HG03439 (cell line): ENCODE data around the gene ZNRF2.
"Not testable (repeated sequence)": the region's sequence is repeated elsewhere in the genome, so short reads cannot be mapped to it uniquely, and the experiment has no call there.

ENCODE experiments used
- ATAC-seq: cut with Tn5 transposase; IDR thresholded peaks from one replicate; pipeline ENCODE4 v1.9.1; 2021; ENCODE audit warnings: mild to moderate bottlenecking, moderate library complexity; ENCODE audit not compliant: unreplicated experiment

Gene ZNRF2

DNA sequence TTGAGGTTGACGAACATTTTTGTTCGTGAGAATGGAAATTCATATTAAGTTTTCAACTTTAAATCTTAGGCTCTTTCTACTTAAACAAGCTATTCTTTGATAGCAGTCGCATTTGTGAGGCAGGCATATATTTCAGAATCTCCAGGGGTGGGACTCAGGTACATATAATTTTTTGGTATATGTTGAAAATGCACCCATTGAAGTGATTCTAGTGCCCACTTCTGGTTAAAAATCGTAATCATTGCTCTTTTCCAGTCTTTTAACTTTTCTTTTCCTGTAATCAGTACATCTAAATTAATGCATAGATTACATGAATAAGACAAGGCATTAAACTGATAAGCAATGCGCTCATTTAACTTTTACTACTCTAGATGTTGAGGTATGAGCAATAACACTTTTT is 67.8 kb downstream of the ZNRF2 start:
- no peak for ATAC-seq

- ATAC-seq: no peak
These were observed 69.1 kb downstream of the ZNRF2 start for GRCh38 chr7:30353532-30353931.

DNA sequence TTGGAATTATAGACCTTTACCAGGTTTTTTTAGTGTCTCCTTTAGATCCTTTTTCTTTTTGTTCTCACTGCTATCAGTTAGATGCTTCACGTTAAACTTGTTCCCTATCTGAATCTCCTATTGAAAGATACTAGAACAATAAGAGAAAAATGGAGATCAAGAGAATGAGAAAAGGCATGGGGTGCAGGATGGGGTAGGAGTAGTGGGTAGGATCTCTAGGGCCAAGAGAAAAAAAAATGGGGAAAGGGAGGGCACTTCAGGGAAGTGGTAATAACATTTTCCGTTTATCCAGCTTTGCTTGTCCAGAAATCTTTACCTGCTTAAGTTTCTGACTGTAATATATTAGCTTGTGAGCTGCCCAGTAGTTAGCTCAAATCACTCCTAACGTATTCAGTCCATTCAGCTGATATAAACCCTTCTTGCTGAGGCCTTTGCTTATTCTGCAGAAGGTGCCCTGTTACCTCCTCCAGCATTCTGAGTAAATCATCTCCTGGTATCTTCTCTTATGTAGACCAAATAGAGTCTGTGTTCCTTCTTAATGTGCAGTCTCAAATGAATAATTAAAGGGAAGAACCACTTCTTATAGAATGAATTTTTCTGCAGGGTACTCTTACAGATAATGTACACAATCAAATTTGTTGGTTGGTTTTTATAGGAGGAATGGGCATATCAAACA is 69.7 kb downstream of the ZNRF2 start:
- ATAC-seq: no peak

DNA sequence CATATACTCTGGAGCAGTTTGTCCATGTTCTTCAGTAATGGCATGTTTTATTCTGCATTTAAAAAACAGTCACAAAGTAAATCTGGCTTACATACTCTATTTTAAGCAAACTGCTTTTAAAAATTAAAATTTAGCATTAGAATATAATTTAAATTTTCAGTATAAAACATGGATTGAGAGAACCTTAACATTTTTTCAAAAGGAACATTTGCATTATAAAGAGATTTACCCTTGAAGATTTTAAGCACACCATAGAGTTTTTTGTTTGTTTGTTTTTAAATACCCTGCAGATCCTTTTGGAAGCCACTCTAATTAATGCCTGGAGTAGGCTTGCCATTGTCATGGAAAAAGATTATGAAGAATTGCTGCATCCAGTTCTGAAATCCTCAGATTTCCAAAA is 70.4 kb downstream of the ZNRF2 start:
- no peak for ATAC-seq

DNA sequence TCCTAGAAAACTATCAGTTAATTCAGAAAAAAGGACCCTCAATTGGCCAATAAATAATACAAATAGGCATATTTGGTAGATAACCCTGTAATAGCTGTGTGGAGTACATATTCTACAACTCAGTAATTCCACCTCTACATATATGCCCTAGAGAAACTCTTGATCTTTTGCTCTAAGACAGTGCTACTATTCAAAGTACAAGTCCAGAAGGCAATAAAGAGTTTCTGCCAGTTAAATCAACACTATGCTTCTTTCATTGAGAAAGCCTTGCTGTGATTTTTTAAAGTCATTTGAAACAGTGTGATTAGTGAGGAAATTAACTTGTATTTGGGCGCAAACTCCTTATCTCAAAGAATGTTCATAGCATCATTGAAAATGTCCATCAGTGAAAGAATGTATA is 75.6 kb downstream of the ZNRF2 start:
- ATAC-seq: no peak

DNA sequence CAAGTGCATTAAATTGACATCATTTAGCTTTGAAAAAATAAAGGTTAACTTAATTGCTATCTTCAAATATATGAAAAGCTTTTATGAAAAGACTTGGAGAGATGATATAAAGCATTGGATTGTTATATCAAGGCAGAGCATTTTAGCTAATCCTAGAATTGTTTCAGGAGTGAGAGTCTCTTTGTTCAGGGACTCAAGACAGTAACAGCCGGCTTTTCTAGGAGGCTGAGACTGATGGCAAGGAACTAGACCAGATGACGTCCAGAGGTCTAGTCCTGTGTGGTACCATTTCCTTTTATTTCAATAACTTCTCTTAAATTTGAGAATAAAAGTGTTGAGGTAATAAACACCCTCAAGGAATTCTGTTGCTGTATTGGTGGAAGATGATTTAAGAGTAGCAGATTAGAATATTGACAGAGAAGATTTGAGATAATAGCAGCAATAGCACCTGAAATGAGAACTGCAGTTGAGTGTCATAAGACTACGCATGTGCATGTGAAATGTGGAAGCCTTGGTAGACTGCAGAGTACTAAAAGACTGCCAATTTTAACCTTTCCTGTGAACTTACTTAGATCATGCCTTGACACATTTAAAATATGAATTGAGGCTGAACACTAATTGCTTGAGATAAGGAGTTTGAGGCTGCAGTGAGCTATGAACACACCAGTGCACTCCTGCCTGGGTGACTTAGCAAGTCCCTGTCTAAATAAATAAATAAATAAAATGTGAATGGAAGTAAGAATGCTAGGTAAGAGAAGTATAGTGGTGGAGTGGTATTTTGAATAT is 79.6 kb downstream of the ZNRF2 start:
- no peak for ATAC-seq

DNA sequence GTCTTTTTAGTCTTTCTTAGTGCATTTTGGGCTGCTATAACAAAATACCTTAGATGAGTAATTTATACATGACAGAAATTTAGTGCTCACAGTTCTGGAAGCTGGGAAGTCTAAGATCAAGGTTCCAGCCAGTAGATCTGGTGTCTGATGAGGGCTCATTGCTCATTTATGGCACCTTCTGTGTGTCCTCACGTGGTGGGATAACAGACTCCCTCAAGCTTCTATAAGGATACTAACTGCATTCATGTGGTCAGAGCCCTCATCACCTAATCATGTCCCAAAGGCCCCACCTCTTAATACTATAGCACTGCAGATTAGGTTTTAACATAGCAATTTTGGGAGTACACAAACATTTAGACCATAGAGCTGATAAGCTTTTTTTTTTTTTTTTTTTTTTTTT is 80.4 kb downstream of the ZNRF2 start:
- ATAC-seq: no peak

DNA sequence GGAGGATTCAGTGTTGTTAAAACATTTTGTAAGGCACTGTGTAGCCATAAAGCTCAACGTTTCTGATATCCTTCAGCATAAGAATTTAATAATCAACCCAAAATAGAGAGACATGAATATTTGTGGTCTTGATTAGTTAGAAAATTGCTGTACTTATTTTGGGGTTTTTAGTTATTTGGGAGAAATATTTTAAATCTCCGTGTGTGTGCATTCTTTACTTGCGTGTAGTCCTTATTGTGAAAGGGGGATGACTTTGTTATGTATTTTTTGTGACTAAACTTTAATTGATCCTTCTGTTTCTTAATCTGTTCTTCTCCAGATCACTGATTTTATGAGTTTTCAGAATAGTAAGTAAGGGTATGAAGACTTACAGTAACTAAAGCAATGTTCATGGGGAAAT is 81.2 kb downstream of the ZNRF2 start:
- ATAC-seq: no peak

DNA sequence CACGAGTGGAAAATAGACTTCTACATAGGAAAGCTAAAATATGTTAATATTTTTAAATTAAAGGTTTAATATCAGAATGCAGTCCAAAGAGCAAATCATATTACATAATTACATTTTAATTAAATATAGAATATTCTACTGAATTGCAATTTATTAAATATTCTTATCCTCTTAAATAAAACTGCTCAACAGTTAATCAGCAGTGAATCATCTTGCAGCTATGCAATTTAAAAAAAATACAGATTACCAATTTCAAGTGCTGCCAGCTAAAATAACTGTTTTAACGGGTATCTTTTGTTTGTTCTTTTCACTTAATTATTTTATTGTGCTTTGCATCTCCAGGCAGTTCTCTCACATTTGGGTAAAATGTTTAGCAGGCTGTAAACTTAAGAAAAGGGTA is 82.2 kb downstream of the ZNRF2 start:
- ATAC-seq: no peak

DNA sequence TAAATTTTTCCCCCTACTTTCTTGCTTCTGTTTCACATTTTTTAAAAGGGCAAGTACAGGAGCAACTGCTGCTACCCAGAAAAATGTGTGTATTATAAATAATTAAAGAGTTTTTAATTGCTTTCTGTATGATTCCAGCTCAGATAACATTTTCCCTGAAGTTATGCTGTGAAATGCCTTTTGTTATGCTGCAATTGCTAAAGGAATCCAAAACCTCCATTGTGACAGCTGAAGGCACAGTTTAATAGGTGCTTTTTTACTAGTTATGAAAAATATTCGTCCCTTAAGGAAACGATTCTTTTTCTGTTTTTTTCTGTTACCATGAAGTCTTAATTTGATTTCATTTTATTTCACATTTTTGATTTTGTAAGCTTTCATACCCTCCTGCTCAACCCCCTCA is 83.2 kb downstream of the ZNRF2 start:
- no peak for ATAC-seq

- no peak for ATAC-seq
These were observed 85.5 kb downstream of the ZNRF2 start for GRCh38 chr7:30369879-30370278.

DNA sequence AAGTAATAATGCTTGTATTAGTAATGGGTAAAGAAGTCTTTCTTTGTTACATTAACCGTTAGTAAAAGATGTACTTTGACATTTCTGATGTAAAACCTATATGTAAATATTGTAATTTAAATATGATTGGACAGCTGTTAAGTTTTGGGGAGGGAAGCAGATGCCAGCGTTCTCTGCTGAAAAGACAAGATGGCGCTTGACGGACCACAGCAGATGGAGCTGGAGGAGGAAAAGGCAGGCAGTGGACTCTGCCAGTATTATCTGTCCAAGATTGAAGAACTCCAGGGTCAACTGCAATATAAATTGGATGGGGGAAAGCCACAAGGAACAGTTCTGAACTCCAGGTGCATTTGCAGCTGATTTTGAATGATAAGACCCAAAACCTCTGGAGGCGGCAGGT is 86.9 kb downstream of the ZNRF2 start:
- ATAC-seq: no peak

GRCh38 chr7:30378275-30378674 is 93.9 kb downstream of the ZNRF2 start:
- no peak for ATAC-seq

DNA sequence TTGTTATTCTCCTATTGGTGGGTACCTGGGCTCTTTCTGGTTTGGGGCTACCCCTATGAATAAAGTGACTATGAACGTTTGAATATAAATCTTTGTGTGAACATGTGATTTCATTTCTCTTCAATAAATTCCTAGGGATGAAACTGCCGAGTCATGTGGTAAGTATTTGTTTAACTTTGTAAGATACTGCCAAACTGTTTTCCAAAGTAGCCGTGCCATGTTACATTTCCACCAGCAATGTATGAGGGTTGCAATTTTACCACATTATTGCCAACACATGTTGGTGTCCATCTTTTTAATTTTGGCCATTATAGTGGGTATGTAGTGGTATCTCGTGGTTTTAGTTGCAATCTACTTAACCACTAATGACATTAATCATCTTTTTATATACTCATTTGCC is 94.7 kb downstream of the ZNRF2 start:
- ATAC-seq: no peak

DNA sequence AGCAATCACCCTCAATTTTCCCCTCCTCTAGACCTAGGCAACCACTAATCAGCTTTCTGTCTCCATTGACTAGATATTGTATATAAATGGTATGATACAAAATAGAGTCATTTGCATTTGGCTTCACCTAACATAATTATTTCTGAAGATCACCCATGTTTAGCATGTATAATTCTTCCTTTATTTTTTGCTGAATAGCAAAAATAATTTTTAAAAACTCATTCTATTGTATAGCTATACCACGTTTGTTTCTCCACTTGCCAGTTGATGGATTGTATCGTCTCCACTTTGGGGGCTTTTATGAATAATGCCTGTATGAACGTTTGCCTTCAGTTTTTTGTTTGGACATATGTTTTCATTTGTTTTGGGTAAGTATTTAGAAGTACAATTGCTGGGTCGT is 95.3 kb downstream of the ZNRF2 start:
- ATAC-seq: no peak

DNA sequence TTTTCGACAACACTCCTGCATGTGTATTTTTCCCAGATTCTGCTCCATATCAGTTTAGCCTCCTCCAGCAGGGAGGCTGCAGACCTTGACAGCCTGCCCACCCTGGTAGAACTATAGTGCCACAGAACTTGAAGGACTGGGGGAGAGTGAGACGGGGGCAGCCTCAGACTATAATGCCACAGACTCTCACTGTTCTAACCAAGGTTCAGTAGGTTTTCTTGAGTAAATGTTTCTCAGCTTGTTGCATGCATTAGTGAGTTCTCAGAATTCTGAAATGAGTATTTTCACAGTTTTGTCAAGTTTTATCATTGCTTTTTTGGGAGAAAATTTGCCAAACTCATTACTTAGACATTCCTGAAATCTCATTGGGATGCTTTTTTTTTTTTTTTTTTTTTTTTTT is 95.9 kb downstream of the ZNRF2 start:
- no peak for ATAC-seq

DNA sequence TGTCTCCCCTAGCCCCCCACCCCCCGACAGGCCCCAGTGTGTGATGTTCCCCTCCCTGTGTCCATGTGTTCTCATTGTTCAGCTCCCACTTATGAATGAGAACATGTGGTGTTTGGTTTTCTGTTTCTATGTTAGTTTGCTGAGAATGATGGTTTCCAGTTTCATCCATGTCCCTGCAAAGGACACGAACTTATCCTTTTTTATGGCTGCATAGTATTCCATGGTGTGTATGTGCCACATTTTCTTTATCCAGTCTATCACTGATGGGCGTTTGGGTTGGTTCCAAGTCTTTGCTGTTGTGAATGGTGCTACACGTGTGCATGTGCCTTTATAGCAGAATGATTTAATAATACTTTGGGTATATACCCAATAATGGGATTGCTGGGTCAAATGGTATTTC is 96.4 kb downstream of the ZNRF2 start:
- ATAC-seq: not testable (repeated sequence)

DNA sequence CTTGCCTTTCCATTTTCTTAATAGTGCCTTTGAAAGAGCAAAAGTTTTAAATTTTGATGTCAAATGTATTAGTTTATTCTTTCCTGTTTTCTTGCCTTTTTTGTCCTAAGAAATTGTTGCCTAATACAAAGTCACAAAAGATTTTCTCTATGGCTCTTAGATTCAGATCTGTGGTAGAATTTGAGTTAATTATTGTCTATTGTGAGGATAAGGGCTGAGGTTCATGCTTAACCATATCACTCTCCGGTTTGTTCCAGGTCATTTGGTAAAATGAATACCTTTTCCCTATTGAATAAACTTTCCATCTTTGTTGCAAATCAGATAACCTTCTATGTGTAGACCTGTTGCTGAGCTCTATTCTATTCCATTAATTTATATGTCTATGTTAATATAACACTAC is 98.2 kb downstream of the ZNRF2 start:
- ATAC-seq: no peak

DNA sequence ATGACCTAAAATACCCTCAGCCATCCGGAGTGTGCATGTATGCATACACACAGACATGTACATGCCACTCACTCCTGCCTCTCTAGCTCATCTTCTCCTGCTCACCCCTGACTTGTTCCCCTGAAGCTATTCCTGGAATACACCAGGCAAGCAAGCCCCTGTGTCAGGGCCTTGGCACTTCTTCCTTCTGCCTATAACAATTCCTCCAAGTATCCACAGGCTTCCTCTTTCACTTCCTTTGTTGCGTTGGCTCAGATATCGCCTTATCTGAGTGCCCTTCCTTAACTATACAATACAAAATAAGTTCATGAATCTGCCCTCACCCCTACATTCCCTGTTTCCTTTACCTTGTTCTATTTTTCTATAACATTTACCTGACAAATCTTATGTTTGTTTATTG is 105.4 kb downstream of the ZNRF2 start:
- ATAC-seq: no peak

GRCh38 chr7:30390736-30391636 is 106.6 kb downstream of the ZNRF2 start:
- ATAC-seq: no peak

DNA sequence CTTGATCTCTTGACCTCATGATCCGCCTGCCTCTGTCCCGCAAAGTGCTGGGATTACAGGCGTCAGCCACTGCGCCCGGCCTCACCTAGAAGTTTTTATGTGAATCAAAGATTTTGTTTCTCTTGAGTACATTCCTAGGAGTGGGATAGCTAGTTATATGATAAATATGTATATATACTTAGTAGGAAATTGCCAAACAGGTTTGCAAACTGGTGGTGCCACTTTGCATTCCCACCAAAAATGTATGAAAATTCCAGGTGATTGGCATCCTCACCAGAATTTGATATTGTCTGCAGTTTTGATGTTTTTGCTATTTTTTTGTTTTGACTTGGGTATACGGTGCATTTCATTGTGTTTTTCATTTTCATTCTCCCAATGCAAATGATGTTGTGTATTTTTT is 107.4 kb downstream of the ZNRF2 start:
- no peak for ATAC-seq

GRCh38 chr7:30395676-30396075 is 111.3 kb downstream of the ZNRF2 start:
- no peak for ATAC-seq
